Activated T-helper 17 cell treated with anti-CD3 and anti-CD28 coated beads, Interleukin-2, amount 50 U/mL, for 72 hours (primary cell): ENCODE results near the gene SCMH1. TPM values are rescaled to one million over a fixed set of nuclear protein-coding genes. Genes with fewer than 3 reads are reported as not detected.
A peak's percentile ranks its signal among the peaks of the same experiment; 100 is the strongest.

Experiments used
- ATAC-seq: fragments of 150-1000 bp; cut with Tn5 transposase; replicated peaks from 2 replicates; pipeline ENCODE4 v1.10.0; 2021; ENCODE audit warnings: mild to moderate bottlenecking, moderate library complexity
- H3K27ac Mint-ChIP-seq: one replicate; pipeline ENCODE4 v1.8.0; 2022; ENCODE audit warnings: mixed read lengths
- H3K27me3 Mint-ChIP-seq: one replicate; pipeline ENCODE4 v1.8.0; 2022; ENCODE audit warnings: mixed read lengths
- H3K36me3 Mint-ChIP-seq: one replicate; pipeline ENCODE4 v1.8.0; 2022; ENCODE audit warnings: low read depth, mild to moderate bottlenecking, mixed read lengths
- H3K4me1 Mint-ChIP-seq: one replicate; pipeline ENCODE4 v1.8.0; 2022; ENCODE audit warnings: mixed read lengths
- H3K4me3 Mint-ChIP-seq: one replicate; pipeline ENCODE4 v1.8.0; 2022; ENCODE audit warnings: mild to moderate bottlenecking, mixed read lengths
- H3K9me3 Mint-ChIP-seq: one replicate; pipeline ENCODE4 v1.8.0; 2022; ENCODE audit warnings: mixed read lengths
- total RNA-seq, 2 donors: library from RNA; stranded (reverse); gene quantifications; one replicate each; pipeline ENCODE4 v1.2.3, GENCODE V29; 2022

The SCMH1 gene
- total RNA-seq, 2 donors from 2014 or later, result 23.2 to 27.5 TPM

DNA sequence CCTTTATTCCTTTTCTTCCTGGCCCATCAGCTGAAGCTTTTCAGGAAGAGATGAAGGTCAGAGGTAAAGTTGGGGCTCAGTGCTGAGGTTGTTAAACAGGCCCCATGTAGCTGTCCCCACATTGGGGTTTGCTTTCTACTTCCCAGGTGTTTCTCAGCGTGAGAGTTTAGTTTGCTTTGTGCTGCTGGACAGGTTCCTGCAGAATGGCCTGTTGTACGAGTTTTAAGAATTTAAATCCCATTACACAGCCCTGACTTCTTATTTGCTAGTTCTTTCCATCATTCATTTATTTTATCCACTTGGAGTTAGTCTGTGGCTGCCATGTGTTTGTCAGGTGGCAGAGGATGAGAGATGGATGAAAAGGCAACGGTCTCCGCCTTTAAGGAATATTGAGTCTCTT is 243.4 kb downstream of the SCMH1 start:
- Mint-ChIP-seq H3K9me3 (no peaks in the 10 kb centered on the region), H3K36me3 (peaks cover 100% of the 10 kb centered on the region), H3K27me3 (no peaks in the 10 kb centered on the region), H3K27ac (no peak overlapping the region), H3K4me1 (peaks cover 18% of the 10 kb centered on the region), H3K4me3 (no peak overlapping the region)
- ATAC-seq, result no peak

DNA sequence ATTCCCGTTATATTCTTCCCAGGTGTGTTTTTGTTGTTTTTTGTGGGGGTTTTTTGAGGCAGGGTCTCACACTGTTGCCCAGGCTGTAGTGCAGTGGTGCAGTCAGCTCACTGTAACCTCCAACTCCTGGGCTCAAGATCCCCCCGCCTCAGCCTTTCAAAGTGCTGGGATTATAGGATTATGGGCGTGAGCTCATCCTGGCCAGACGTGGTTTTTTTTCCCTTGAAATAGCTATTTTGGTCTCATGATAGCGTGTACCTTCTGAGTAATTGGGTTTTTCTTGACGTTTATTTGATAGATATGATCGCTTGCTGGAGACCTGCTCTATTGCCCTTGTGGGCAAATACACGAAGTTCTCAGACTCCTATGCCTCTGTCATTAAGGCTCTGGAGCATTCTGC is 245.0 kb downstream of the SCMH1 start:
- Mint-ChIP-seq H3K36me3 (peaks cover 100% of the 10 kb centered on the region), H3K4me3 (no peak overlapping the region), H3K9me3 (no peaks in the 10 kb centered on the region), H3K4me1 (peaks cover 5% of the 10 kb centered on the region), H3K27ac (no peak overlapping the region), H3K27me3 (no peaks in the 10 kb centered on the region)
- ATAC-seq, result no peak

DNA sequence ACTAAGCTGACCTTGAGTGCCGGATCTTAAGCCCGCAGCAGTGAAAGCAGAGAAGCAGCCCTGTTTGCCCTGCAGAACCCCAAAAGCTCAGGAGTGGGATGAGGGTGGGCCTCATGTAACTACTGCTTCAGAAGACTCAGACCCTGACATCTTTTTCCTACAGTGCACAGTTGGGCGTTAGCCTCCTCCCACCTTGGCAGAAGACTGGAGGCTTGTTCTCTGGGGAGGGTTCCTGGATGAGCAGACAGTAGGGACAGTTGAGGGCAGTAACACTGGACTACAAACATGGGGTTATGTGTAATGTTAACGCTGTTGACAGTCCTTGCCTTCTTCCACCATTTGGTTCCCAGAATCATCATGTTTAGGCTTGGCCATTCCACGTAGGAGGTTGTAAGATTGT is 253.0 kb downstream of the SCMH1 start:
- H3K9me3 Mint-ChIP-seq, result no peaks in the 10 kb centered on the region
- no peak for ATAC-seq
- no peak overlapping the region for H3K4me3 Mint-ChIP-seq
- H3K27ac Mint-ChIP-seq, result peak overlapping the region; percentile 49
- H3K4me1 Mint-ChIP-seq, result peaks cover 16% of the 10 kb centered on the region
- no peaks in the 10 kb centered on the region for H3K27me3 Mint-ChIP-seq
- peaks cover 100% of the 10 kb centered on the region for H3K36me3 Mint-ChIP-seq

DNA sequence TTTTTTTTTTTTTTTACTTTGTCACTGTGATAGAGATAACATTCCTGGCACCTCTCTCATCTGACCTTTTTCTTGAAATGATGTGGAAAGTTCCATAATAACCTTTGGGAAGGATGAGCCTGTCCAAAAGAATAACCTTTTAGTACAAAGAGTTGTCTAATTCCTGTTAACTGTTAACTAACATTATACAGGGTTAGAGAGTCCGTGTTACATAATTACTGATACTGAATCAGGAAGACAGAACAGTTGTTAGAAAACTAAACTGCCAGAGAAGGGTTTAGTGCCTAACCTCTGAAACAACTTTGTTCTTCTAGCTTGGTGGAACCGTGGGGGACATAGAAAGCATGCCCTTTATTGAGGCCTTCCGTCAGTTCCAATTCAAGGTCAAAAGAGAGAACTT is 253.8 kb downstream of the SCMH1 start:
- Mint-ChIP-seq H3K4me1 (peaks cover 23% of the 10 kb centered on the region), H3K4me3 (no peak overlapping the region), H3K9me3 (no peaks in the 10 kb centered on the region), H3K27ac (peak overlapping the region; percentile 49), H3K36me3 (peaks cover 100% of the 10 kb centered on the region), H3K27me3 (no peaks in the 10 kb centered on the region)
- no peak for ATAC-seq

DNA sequence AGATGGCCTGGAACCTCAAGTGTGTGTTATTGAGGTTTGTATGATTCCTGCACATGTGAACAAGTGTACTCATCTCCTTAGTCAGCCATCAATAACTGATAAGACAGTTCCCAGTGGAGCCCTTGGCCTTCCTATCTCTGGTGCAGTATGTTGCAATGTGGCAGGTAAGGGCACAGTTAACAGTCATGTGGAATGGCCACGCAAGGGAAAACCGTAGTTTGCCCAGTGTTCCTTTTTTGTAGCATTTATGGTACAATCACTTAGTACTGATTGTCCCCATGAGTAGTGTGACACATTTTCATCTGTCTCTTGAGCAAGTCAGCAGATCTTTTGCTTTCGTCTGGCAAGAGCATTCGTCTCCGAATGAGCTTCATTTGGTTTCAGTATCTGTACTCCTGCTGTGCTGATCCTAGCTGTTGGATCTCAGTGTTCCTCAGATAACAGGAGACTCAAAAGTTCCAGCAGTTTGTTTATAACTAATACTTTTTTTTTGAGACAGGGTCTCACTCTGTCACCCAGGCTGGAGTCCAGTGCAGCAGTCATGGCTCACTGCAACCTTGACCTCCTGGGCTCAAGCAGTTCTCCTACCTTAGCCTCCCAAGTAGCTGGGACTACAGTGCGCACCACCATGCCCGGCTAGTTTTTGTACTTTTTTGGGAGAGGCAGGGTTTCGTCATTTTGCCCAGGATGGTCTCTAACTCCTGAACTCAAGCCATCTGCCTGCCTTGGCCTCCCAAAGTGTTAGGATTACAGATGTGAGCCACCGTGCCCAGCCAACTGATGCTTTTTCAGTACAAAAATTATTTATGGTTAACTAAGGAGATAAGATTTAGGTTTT is 254.4 kb downstream of the SCMH1 start:
- ATAC-seq, result no peak
- Mint-ChIP-seq H3K27ac (no peak overlapping the region), H3K9me3 (no peaks in the 10 kb centered on the region), H3K4me3 (no peak overlapping the region), H3K27me3 (no peaks in the 10 kb centered on the region), H3K4me1 (peaks cover 26% of the 10 kb centered on the region), H3K36me3 (peaks cover 100% of the 10 kb centered on the region)

DNA sequence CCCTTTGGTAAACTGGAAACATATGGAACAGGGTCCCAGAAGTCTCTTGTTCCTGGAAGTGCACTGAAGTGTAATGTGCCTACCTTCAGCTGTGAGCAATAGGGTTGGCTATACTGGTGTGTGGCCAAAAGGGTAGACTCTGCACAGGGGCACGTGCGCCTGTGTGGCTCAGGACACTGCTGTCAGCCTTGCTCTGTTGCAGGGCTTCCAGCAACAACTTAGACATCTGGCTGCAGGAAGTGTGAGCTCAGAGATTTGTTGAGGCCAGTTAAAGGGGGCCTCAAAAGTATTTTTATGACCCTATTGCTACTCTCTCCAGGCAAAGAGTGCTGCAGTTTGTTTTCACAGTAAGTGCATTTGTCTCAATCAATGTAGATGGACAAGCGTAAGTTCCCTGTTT is 255.2 kb downstream of the SCMH1 start:
- no peak for ATAC-seq
- peaks cover 100% of the 10 kb centered on the region for H3K36me3 Mint-ChIP-seq
- no peaks in the 10 kb centered on the region for H3K27me3 Mint-ChIP-seq
- no peak overlapping the region for H3K27ac Mint-ChIP-seq
- H3K4me1 Mint-ChIP-seq, result peaks cover 29% of the 10 kb centered on the region
- H3K9me3 Mint-ChIP-seq, result no peaks in the 10 kb centered on the region
- no peak overlapping the region for H3K4me3 Mint-ChIP-seq

DNA sequence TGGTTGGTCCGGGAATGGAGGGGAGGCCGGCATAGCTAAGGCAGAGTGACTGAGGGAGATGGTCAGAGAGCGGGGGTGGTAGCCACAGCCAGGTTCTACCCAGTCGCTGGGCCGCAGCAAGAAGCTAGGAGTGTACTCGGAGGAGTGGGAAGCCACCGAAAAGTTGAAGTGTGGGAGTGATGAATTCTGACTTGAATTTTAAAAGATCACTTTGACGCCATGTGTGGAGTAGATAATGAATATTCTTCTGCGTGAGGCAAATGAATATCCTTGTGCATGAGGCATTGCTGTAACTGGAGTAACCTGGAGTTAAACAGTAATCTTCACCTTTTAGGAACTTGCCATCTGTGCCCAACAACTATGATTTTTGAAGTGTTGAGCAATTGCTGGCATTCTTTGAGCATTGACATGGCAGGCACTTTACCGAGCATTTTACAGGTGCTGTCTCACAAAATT is 255.8 kb downstream of the SCMH1 start:
- peak overlapping the region; percentile 84 for H3K4me3 Mint-ChIP-seq
- ATAC-seq, result no peak
- H3K27me3 Mint-ChIP-seq, result no peaks in the 10 kb centered on the region
- H3K36me3 Mint-ChIP-seq, result peaks cover 99% of the 10 kb centered on the region
- peak overlapping the region; percentile 89 for H3K27ac Mint-ChIP-seq
- no peaks in the 10 kb centered on the region for H3K9me3 Mint-ChIP-seq
- peaks cover 31% of the 10 kb centered on the region for H3K4me1 Mint-ChIP-seq

DNA sequence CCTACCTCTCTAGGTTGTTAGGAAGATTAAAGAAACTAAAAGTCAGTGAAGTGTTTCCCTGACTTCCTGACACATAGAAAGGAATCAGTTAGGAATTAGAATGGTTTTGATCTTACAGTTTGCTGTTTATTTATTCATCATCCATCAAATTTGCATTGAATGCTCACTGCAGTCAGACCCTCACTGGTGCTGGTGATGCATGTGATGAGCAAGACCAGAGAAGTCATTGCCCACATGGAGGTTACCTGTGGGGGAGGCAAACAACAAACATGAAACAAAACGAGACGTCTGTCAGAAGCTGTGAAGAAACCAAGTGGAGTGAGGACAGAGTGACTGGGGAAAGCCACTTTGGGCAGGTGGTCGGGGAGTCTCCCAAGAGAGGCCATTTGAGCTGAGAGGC is 256.2 kb downstream of the SCMH1 start:
- Mint-ChIP-seq H3K27ac (peak overlapping the region; percentile 89), H3K4me3 (peak overlapping the region; percentile 84), H3K27me3 (no peaks in the 10 kb centered on the region), H3K36me3 (peaks cover 99% of the 10 kb centered on the region), H3K9me3 (no peaks in the 10 kb centered on the region), H3K4me1 (peaks cover 36% of the 10 kb centered on the region)
- ATAC-seq, result peak; percentile 75

DNA sequence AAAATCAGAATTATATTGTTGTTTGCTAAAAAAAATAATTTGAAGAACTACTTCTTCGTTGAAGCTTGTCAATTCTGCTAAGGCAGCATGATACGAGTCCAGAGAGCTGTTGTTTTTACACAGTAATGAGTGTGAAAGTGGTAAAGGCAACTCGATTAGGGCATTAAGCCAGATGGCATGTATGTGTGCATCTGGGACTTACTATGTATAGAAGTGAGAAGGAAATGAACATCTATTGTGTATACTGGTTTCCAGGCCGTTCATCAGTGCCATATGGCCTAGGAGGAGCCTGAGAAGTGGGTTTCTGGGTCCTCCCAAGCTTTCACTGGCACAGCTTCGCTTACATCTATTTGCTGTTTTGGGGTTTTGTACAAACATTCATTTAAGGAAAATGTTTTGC is 256.9 kb downstream of the SCMH1 start:
- peak overlapping the region; percentile 84 for H3K4me3 Mint-ChIP-seq

DNA sequence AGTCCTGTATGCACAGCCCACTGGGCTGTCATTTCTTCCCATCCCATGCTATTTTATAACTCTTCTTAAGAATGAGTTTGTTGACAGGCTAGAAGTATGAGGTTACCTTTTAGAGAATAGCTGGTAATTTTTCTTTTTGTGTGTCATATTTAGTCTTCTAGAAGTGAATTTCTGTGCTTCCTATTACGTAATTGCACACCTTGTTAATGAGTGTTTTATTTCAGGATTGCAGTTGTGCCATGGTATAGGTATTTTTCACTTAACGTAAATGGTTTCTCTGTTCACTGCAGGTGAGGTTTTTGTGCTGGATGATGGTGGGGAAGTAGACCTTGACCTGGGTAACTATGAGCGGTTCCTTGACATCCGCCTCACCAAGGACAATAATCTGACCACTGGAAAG is 257.6 kb downstream of the SCMH1 start:
- Mint-ChIP-seq H3K4me3 (peak overlapping the region; percentile 84), H3K27ac (peak overlapping the region; percentile 89), H3K27me3 (no peaks in the 10 kb centered on the region), H3K36me3 (peaks cover 92% of the 10 kb centered on the region), H3K4me1 (peaks cover 33% of the 10 kb centered on the region), H3K9me3 (no peaks in the 10 kb centered on the region)
- ATAC-seq, result no peak

More for the DNA sequence above, 256.9 kb downstream of the SCMH1 start:
- Mint-ChIP-seq H3K4me1 (peaks cover 33% of the 10 kb centered on the region), H3K36me3 (peaks cover 99% of the 10 kb centered on the region), H3K27me3 (no peaks in the 10 kb centered on the region), H3K27ac (peak overlapping the region; percentile 89), H3K9me3 (no peaks in the 10 kb centered on the region)
- ATAC-seq, result no peak

DNA sequence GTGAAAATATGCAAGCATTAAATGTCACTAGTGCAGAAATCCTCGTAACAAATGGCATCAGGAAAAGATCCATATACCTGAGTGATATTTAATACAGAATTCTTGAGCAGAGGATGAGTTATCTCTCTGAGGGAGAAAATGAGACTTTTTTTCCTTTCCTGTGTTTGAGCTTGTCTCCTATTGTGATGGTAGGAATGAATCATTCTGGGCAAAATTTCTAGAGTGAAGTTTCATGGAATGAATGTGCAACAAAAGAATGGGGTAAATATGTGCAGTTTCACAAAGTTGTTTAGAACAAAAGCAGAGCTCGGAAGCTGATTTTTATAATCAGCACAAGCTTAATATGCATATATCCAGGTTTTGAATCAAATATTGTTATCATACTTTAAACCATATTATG is 258.0 kb downstream of the SCMH1 start:
- H3K27me3 Mint-ChIP-seq, result no peaks in the 10 kb centered on the region
- peaks cover 88% of the 10 kb centered on the region for H3K36me3 Mint-ChIP-seq
- peaks cover 33% of the 10 kb centered on the region for H3K4me1 Mint-ChIP-seq
- peak overlapping the region; percentile 89 for H3K27ac Mint-ChIP-seq
- ATAC-seq, result peak; percentile 25
- peak overlapping the region; percentile 84 for H3K4me3 Mint-ChIP-seq
- no peaks in the 10 kb centered on the region for H3K9me3 Mint-ChIP-seq

DNA sequence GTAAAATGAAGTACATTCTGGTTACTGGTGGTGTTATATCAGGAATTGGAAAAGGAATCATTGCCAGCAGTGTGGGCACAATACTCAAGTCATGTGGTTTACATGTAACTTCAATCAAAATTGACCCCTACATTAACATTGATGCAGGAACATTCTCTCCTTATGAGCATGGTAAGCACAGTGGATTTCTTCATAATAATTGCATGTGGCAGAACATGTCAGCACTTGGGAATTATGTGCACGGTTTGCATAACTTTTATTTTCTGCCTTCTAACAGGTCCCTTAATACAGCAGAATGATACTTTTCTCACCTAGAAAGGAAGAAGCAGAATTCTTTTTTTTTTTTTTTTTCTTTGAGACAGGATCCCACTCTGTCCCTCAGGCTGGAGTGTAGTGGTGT is 258.8 kb downstream of the SCMH1 start:
- Mint-ChIP-seq H3K4me3 (peak overlapping the region; percentile 84), H3K27me3 (no peaks in the 10 kb centered on the region), H3K4me1 (peaks cover 33% of the 10 kb centered on the region), H3K36me3 (peaks cover 80% of the 10 kb centered on the region), H3K27ac (peak overlapping the region; percentile 89), H3K9me3 (no peaks in the 10 kb centered on the region)
- ATAC-seq, result no peak

DNA sequence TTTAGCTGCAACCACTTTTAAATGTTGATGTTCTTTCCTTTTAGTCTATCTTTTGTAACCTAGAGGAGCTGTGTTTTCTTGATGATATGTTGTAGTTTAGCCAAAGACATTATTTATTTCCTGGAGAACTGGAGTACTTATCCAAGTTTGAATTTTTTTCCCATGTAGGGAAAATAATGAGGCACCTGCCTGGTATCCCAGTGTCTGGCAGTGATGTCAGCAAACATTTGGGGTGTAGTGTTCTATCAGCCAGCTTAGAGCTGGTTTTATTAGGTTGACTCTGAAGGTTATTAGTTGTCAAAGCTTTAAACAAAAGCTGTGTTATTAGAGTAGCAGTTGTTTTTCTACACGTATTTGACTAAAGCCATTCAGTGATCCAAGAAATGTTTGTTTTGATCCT is 259.4 kb downstream of the SCMH1 start:
- Mint-ChIP-seq H3K36me3 (peaks cover 74% of the 10 kb centered on the region), H3K9me3 (no peaks in the 10 kb centered on the region), H3K4me1 (peaks cover 33% of the 10 kb centered on the region), H3K27ac (peak overlapping the region; percentile 89), H3K4me3 (peak overlapping the region; percentile 84), H3K27me3 (no peaks in the 10 kb centered on the region)
- no peak for ATAC-seq

DNA sequence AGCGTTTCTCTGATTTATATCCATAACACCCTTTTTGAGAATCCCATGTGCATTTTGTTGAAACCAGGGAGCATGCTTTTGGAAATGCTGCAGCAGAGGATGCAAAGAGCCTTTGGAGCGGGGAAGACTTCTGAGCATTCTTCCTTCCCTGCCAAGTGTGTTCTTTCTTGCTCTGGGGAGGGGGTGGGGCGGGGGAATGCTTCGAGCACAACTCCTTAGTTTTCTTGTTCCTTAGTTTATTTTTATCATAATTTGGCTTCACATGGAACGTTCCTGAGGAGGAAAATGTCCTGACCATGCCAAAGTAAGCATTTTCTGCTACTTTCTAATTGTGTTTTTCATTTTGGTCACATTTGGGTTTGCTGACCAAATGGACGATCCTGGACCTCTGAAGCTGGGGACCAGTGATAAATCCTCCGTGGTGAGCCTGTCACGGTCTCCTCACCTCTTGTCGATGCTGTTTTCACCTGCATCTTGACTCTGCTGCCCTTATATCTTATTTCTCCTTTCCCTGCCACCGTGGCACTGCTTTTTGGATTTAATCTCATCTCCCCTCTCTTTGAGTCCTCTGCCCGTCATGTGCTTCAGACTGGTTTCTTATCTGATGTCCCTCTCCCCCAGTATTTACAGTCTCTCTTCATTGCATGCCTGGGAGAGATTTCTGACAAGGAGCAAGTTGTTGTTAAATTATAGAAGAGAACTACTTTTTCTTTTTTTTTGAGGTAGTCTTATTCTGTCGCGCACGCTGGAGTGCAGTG is 260.2 kb downstream of the SCMH1 start:
- peak overlapping the region; percentile 84 for H3K4me3 Mint-ChIP-seq
- H3K27me3 Mint-ChIP-seq, result no peaks in the 10 kb centered on the region
- H3K4me1 Mint-ChIP-seq, result peaks cover 33% of the 10 kb centered on the region
- peak overlapping the region; percentile 89 for H3K27ac Mint-ChIP-seq
- ATAC-seq, result no peak
- H3K36me3 Mint-ChIP-seq, result peaks cover 66% of the 10 kb centered on the region
- no peaks in the 10 kb centered on the region for H3K9me3 Mint-ChIP-seq
